OCI-LY1 (cell line): ENCODE measurements around the gene VTI1B.

Experiments used
- CTCF ChIP-seq: fragments of 200-600 bp; sonication (generic), shearing (Covaris generic); IDR thresholded peaks from 2 replicates; pipeline ENCODE4 v1.5.1; 2017; ENCODE audit warnings: mild to moderate bottlenecking, antibody characterized with exemption, low read length, moderate library complexity, mixed read lengths
- EZH2 ChIP-seq: fragments of 200-600 bp; sonication (generic), shearing (Covaris generic); IDR thresholded peaks from 2 replicates; pipeline ENCODE4 v1.8.0; 2017; ENCODE audit warnings: borderline replicate concordance, mixed run types, mild to moderate bottlenecking, antibody characterized with exemption, low read length, moderate library complexity, mixed read lengths

- TF ChIP-seq CTCF (no peak), EZH2 (no peak)
Measured at GRCh38 chr14:67675219-67675582, 769 bp upstream of the VTI1B start.
